Tibial nerve (tissue), 3 donors: ENCODE data around the gene TNFRSF21.
A peak's percentile ranks its signal among the peaks of the same experiment; 100 is the strongest.

ENCODE experiments used
- EP300 ChIP-seq, 2 donors: sonication (generic); formaldehyde crosslinking; IDR thresholded peaks; one replicate each; pipeline ENCODE4 v1.6.1; 2017; ENCODE audit warnings: antibody characterized with exemption in 2 of 2, mild to moderate bottlenecking in 1 of 2
- POLR2A ChIP-seq, 2 donors: fragments of 450-650 bp; IDR thresholded peaks; one replicate each; pipeline ENCODE4 v1.6.1; 2017; ENCODE audit warnings: antibody characterized with exemption in 2 of 2, mild to moderate bottlenecking in 2 of 2, moderate library complexity in 2 of 2

DNA sequence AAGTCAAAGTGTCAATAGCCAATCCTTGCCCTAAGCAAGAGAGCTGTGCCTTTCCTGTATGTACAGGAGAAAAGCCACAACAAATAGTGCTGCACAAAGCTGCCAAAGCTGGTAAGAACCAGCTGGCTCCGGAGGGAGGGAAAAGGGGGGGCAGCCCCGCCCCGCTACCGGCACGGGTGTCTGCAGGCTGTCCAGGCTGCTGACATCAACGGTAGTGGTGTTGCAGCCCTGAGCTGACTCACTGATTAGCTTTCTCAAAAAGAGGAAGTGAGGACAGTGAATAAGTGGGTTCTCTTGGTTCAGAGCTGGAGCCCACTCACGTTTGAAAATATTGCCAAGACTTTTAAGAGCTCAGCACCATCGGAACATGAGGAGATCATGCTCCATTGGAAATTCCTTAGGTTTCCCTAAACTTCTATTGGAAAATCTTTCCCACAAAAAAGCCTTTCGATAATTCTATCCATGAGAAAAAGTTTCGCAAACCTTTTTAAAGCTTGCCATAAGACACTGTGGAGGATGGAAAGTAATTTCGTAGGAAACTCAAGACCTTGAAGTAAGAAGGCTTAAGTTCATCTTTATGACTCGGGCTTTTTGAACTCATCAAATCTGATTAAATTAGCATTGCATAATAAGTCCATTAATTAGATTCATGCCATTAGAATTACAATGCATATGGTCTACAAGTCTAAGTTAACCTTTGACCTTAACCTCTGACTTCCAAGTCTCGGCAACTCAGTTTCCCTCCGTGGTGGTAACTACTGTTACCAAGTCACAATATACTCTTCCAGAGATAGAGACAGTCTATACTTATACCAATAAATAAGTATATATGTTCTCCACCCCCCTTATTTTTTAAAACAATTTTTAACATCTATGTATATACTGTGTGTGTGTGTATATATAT lies 67.0 kb downstream of the TNFRSF21 start:
- TF ChIP-seq EP300 (IDR thresholded peaks at IDR 0.05) (peak; percentile 54 to 83), POLR2A (IDR thresholded peaks at IDR 0.05) (no peak)
